ENCODE results near the gene ISYNA1. TPM values are rescaled to one million over a fixed set of nuclear protein-coding genes. Genes with fewer than 3 reads are reported as not detected.

Gene ISYNA1
- total and polyA plus RNA-seq, 2 experiments from 2014 or later = 191 to 208 TPM

DNA sequence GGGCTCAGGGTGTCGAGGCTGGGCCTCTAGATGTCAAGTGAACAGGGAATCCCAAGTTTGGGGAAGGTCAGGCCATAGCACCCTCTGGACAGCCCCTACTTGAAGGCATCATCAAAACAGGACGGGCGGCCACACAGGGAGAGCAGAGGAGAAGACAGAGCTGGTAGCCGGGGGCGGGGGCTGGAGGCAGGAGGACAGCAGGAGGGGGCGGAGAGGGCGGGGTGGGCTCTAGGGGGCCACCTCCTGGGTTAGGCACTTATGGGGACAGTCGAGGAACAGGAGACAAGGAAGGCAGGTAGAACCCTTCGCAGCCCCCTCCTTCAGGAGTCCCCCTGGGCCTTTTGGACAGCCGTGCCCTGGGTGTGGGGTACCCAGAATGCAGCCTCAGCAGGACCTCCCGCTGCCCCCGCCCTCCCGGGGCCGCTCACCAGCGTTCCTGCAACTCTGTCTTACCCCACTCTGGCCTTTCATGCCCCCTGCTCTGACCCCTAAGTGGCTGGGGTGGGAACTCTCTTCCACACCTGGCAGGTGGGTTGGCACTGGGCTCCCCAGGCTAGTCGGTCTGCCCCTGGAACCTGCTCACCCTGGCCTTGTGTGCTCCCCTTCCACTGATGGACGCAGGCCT lies 12.9 kb downstream of the ISYNA1 start:
- Histone ChIP-seq H3K36me3 (ENCODE audit: insufficient read depth) (no peaks in the 10 kb centered on the region), H3K27ac (ENCODE audit: low read depth) (no peak overlapping the region), H3F3A (replicated peaks; ENCODE audit: low read depth) (no peaks in the 10 kb centered on the region; the same call in 1 of the 2 replicates), H4K20me1 (replicated peaks; ENCODE audit: insufficient read depth) (peaks cover 6% of the 10 kb centered on the region; the same call in 1 of the 2 replicates), H3K4me1 (ENCODE audit: insufficient read depth) (peaks cover 18% of the 10 kb centered on the region; the same call in 1 of the 2 replicates), H3K4me2 (no peak overlapping the region), H2AFZ (no peak overlapping the region), H3K27me3 (ENCODE audit: insufficient read depth) (peaks cover 17% of the 10 kb centered on the region), H3K4me3 (no peak overlapping the region), H3K79me2 (replicated peaks; ENCODE audit: insufficient read depth) (no peaks in the 10 kb centered on the region), H3K9me2 (ENCODE audit: insufficient read depth) (no peaks in the 10 kb centered on the region)
- H3K36me3 Mint-ChIP-seq (ENCODE audit: low read depth) = no peaks in the 10 kb centered on the region
- ATAC-seq = no peak
- no peak overlapping the region for H3K4me3 Mint-ChIP-seq
- peaks cover 26% of the 10 kb centered on the region for H3K4me1 Mint-ChIP-seq
- no peaks in the 10 kb centered on the region for H3K9me3 Mint-ChIP-seq
- no peak overlapping the region for H3K27ac Mint-ChIP-seq
- DNase-seq (ENCODE audit: low spot score) = no peak
- TF ChIP-seq EZH2 (IDR thresholded peaks at IDR 0.05; ENCODE audit: low read depth, unreplicated experiment) (no peak), NANOG (IDR thresholded peaks at IDR 0.05; ENCODE audit: borderline replicate concordance) (no peak), POLR2AphosphoS5 (IDR thresholded peaks at IDR 0.05; ENCODE audit: low read depth) (no peak), ZNF331 (CRISPR knock-in tag; IDR thresholded peaks at IDR 0.05; ENCODE audit: low read depth) (no peak), JUNB (IDR thresholded peaks at IDR 0.05; ENCODE audit: unreplicated experiment) (no peak), STAT1 (IDR thresholded peaks at IDR 0.05; ENCODE audit: unreplicated experiment) (no peak), CREB1 (CRISPR knock-in tag; IDR thresholded peaks at IDR 0.05; ENCODE audit: low read depth) (no peak), ZNF114 (CRISPR knock-in tag; IDR thresholded peaks at IDR 0.05) (no peak), EZH2phosphoT487 (IDR thresholded peaks at IDR 0.05; ENCODE audit: unreplicated experiment) (no peak)
- TF ChIP-seq, protein P1, sequence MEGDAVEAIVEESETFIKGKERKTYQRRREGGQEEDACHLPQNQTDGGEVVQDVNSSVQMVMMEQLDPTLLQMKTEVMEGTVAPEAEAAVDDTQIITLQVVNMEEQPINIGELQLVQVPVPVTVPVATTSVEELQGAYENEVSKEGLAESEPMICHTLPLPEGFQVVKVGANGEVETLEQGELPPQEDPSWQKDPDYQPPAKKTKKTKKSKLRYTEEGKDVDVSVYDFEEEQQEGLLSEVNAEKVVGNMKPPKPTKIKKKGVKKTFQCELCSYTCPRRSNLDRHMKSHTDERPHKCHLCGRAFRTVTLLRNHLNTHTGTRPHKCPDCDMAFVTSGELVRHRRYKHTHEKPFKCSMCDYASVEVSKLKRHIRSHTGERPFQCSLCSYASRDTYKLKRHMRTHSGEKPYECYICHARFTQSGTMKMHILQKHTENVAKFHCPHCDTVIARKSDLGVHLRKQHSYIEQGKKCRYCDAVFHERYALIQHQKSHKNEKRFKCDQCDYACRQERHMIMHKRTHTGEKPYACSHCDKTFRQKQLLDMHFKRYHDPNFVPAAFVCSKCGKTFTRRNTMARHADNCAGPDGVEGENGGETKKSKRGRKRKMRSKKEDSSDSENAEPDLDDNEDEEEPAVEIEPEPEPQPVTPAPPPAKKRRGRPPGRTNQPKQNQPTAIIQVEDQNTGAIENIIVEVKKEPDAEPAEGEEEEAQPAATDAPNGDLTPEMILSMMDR (conservative IDR thresholded peaks at IDR 0.05; ENCODE audit: low read depth in 2 of 2) = no peak
- TF ChIP-seq, protein P2, sequence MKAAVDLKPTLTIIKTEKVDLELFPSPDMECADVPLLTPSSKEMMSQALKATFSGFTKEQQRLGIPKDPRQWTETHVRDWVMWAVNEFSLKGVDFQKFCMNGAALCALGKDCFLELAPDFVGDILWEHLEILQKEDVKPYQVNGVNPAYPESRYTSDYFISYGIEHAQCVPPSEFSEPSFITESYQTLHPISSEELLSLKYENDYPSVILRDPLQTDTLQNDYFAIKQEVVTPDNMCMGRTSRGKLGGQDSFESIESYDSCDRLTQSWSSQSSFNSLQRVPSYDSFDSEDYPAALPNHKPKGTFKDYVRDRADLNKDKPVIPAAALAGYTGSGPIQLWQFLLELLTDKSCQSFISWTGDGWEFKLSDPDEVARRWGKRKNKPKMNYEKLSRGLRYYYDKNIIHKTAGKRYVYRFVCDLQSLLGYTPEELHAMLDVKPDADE (IDR thresholded peaks at IDR 0.05) = no peak
- TF ChIP-seq, protein P3, sequence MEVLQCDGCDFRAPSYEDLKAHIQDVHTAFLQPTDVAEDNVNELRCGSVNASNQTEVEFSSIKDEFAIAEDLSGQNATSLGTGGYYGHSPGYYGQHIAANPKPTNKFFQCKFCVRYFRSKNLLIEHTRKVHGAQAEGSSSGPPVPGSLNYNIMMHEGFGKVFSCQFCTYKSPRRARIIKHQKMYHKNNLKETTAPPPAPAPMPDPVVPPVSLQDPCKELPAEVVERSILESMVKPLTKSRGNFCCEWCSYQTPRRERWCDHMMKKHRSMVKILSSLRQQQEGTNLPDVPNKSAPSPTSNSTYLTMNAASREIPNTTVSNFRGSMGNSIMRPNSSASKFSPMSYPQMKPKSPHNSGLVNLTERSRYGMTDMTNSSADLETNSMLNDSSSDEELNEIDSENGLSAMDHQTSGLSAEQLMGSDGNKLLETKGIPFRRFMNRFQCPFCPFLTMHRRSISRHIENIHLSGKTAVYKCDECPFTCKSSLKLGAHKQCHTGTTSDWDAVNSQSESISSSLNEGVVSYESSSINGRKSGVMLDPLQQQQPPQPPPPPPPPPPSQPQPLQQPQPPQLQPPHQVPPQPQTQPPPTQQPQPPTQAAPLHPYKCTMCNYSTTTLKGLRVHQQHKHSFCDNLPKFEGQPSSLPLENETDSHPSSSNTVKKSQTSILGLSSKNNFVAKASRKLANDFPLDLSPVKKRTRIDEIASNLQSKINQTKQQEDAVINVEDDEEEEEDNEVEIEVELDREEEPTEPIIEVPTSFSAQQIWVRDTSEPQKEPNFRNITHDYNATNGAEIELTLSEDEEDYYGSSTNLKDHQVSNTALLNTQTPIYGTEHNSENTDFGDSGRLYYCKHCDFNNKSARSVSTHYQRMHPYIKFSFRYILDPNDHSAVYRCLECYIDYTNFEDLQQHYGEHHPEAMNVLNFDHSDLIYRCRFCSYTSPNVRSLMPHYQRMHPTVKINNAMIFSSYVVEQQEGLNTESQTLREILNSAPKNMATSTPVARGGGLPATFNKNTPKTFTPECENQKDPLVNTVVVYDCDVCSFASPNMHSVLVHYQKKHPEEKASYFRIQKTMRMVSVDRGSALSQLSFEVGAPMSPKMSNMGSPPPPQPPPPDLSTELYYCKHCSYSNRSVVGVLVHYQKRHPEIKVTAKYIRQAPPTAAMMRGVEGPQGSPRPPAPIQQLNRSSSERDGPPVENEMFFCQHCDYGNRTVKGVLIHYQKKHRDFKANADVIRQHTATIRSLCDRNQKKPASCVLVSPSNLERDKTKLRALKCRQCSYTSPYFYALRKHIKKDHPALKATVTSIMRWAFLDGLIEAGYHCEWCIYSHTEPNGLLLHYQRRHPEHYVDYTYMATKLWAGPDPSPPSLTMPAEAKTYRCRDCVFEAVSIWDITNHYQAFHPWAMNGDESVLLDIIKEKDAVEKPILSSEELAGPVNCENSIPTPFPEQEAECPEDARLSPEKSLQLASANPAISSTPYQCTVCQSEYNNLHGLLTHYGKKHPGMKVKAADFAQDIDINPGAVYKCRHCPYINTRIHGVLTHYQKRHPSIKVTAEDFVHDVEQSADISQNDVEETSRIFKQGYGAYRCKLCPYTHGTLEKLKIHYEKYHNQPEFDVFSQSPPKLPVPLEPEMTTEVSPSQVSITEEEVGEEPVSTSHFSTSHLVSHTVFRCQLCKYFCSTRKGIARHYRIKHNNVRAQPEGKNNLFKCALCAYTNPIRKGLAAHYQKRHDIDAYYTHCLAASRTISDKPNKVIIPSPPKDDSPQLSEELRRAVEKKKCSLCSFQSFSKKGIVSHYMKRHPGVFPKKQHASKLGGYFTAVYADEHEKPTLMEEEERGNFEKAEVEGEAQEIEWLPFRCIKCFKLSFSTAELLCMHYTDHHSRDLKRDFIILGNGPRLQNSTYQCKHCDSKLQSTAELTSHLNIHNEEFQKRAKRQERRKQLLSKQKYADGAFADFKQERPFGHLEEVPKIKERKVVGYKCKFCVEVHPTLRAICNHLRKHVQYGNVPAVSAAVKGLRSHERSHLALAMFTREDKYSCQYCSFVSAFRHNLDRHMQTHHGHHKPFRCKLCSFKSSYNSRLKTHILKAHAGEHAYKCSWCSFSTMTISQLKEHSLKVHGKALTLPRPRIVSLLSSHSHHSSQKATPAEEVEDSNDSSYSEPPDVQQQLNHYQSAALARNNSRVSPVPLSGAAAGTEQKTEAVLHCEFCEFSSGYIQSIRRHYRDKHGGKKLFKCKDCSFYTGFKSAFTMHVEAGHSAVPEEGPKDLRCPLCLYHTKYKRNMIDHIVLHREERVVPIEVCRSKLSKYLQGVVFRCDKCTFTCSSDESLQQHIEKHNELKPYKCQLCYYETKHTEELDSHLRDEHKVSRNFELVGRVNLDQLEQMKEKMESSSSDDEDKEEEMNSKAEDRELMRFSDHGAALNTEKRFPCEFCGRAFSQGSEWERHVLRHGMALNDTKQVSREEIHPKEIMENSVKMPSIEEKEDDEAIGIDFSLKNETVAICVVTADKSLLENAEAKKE (CRISPR knock-in tag; IDR thresholded peaks at IDR 0.05) = no peak
- TF ChIP-seq, protein P4, sequence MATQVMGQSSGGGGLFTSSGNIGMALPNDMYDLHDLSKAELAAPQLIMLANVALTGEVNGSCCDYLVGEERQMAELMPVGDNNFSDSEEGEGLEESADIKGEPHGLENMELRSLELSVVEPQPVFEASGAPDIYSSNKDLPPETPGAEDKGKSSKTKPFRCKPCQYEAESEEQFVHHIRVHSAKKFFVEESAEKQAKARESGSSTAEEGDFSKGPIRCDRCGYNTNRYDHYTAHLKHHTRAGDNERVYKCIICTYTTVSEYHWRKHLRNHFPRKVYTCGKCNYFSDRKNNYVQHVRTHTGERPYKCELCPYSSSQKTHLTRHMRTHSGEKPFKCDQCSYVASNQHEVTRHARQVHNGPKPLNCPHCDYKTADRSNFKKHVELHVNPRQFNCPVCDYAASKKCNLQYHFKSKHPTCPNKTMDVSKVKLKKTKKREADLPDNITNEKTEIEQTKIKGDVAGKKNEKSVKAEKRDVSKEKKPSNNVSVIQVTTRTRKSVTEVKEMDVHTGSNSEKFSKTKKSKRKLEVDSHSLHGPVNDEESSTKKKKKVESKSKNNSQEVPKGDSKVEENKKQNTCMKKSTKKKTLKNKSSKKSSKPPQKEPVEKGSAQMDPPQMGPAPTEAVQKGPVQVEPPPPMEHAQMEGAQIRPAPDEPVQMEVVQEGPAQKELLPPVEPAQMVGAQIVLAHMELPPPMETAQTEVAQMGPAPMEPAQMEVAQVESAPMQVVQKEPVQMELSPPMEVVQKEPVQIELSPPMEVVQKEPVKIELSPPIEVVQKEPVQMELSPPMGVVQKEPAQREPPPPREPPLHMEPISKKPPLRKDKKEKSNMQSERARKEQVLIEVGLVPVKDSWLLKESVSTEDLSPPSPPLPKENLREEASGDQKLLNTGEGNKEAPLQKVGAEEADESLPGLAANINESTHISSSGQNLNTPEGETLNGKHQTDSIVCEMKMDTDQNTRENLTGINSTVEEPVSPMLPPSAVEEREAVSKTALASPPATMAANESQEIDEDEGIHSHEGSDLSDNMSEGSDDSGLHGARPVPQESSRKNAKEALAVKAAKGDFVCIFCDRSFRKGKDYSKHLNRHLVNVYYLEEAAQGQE (IDR thresholded peaks at IDR 0.05; ENCODE audit: unreplicated experiment) = no peak
- peaks cover 27% of the 10 kb centered on the region for H3K27me3 Mint-ChIP-seq (ENCODE audit: insufficient read depth, low read depth, poor library complexity)
